ENCODE data around the gene MYO9A.

The MYO9A gene

GRCh38 chr15:72096796-72097195, 21.2 kb downstream of the MYO9A start:
- TF ChIP-seq, protein P1, sequence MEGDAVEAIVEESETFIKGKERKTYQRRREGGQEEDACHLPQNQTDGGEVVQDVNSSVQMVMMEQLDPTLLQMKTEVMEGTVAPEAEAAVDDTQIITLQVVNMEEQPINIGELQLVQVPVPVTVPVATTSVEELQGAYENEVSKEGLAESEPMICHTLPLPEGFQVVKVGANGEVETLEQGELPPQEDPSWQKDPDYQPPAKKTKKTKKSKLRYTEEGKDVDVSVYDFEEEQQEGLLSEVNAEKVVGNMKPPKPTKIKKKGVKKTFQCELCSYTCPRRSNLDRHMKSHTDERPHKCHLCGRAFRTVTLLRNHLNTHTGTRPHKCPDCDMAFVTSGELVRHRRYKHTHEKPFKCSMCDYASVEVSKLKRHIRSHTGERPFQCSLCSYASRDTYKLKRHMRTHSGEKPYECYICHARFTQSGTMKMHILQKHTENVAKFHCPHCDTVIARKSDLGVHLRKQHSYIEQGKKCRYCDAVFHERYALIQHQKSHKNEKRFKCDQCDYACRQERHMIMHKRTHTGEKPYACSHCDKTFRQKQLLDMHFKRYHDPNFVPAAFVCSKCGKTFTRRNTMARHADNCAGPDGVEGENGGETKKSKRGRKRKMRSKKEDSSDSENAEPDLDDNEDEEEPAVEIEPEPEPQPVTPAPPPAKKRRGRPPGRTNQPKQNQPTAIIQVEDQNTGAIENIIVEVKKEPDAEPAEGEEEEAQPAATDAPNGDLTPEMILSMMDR (IDR thresholded peaks at IDR 0.05; ENCODE audit: unreplicated experiment in 3 of 3): no peak
- peaks cover 9% of the 10 kb centered on the region for H3K9me3 Mint-ChIP-seq
- peaks cover 36% of the 10 kb centered on the region for H3K36me3 Mint-ChIP-seq (ENCODE audit: low read depth)
- H3K27me3 Mint-ChIP-seq (ENCODE audit: low read depth): no peaks in the 10 kb centered on the region
- H3K4me3 Mint-ChIP-seq: no peak overlapping the region
- no peak overlapping the region for H3K27ac Mint-ChIP-seq
- H3K4me1 Mint-ChIP-seq: peaks cover 8% of the 10 kb centered on the region

GRCh38 chr15:72092691-72093090, 25.3 kb downstream of the MYO9A start:
- peaks cover 5% of the 10 kb centered on the region for H3K4me1 Mint-ChIP-seq
- no peak overlapping the region for H3K27ac Mint-ChIP-seq
- no peak overlapping the region for H3K4me3 Mint-ChIP-seq

DNA sequence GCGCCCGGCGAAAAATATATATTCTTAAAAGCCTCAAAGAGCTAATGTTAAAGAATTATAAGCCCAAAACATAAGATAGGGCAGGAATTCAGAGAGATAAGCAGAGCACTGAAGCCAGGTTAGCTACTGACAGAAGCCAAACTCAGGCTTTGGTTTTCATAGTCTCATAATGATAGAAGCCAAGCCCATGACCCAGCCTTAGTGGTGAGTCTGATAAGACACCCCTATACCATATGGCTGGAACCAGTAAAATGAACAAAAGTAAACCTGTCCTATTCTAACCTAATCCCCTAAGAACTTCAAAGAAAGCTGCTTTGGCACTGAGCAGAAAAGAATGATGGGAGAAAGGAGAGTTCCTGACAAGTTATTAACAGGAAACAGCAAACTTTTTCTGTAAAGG, 25.9 kb downstream of the MYO9A start:
- Mint-ChIP-seq H3K4me3 (no peak overlapping the region), H3K36me3 (ENCODE audit: low read depth) (peaks cover 33% of the 10 kb centered on the region), H3K27me3 (ENCODE audit: low read depth) (no peaks in the 10 kb centered on the region), H3K27ac (no peak overlapping the region), H3K4me1 (peaks cover 5% of the 10 kb centered on the region), H3K9me3 (peaks cover 11% of the 10 kb centered on the region)
- TF ChIP-seq, protein P1 (IDR thresholded peaks at IDR 0.05; ENCODE audit: unreplicated experiment in 3 of 3): no peak

More at GRCh38 chr15:72092691-72093090, 25.3 kb downstream of the MYO9A start:
- Mint-ChIP-seq H3K9me3 (peaks cover 8% of the 10 kb centered on the region), H3K27me3 (ENCODE audit: low read depth) (no peaks in the 10 kb centered on the region), H3K36me3 (ENCODE audit: low read depth) (peaks cover 34% of the 10 kb centered on the region)
- TF ChIP-seq, protein P1 (IDR thresholded peaks at IDR 0.05; ENCODE audit: unreplicated experiment in 3 of 3): no peak

DNA sequence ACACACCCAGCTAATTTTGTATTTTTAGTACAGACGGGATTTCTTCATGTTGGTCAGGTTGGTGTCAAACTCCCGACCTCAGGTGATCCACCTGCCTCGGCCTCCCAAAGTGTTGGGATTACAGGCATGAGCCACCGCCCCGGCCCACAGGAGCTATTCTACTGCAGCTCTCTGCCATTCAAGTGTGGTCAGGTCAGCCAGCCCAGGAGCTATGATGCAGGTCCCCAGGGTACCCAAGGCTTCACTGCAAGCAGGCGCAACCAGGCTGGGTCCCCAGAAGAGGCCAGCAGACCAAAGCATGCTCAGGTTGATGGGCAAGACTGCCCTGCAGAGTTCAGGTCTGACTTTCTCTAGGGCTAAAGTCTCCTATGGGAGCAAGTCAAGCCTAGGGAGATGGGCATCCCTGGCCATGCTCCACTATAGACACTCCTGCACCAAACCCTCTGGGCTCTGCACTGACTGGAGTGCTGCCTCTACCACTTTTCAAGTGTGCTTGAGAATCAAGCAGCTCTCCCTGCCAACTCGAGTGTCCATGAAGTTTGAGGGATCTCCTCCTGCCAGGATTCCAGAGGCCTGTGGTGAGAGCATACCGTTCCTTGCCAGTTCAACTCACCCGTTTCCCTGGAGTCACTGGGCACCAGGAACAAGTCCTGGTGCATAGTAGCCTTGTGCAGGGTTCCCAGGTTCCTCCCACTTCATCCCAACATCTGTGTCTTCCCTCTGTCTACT, 30.9 kb downstream of the MYO9A start:
- Mint-ChIP-seq H3K36me3 (ENCODE audit: low read depth) (peaks cover 42% of the 10 kb centered on the region), H3K4me3 (no peak overlapping the region), H3K27me3 (ENCODE audit: low read depth) (no peaks in the 10 kb centered on the region), H3K27ac (no peak overlapping the region), H3K4me1 (peaks cover 2% of the 10 kb centered on the region), H3K9me3 (peaks cover 22% of the 10 kb centered on the region)
- TF ChIP-seq, protein P1 (IDR thresholded peaks at IDR 0.05; ENCODE audit: unreplicated experiment in 3 of 3): no peak

DNA sequence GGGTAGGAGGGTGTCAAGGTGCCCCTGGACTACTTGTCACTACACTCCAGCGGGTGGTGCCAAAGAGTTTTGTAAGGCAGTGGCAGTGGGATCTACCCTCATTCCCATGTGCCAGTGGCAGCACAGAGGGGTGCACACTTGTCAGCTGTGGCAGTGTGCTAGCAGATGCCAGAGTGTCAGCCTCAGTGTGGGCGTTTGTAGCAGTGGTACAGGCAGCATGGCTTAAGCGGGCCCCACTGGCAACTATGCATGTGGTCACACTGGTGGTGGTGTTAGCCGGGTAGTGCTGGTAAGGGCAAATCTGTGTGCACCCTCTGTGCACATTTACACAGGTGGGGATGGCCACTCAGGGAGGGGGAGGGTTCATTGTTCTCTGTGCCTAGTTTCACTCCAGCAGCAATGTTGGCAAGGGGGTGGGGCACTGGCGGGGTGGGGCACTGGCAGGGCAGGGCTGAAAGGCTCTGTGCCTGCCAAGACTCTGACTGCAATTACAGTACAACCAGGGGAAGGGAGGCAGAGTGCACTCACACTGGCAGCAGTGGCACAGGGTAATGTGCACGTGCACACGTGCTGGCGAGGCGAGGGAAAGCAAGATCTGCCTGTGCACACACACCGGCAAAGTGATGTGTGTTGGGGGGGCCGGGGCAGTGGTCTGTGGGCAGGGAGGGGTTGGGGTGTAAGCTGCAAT, 31.8 kb downstream of the MYO9A start:
- TF ChIP-seq, protein P1 (IDR thresholded peaks at IDR 0.05; ENCODE audit: unreplicated experiment in 3 of 3): no peak
- Mint-ChIP-seq H3K27ac (no peak overlapping the region), H3K36me3 (ENCODE audit: low read depth) (peaks cover 40% of the 10 kb centered on the region), H3K27me3 (ENCODE audit: low read depth) (no peaks in the 10 kb centered on the region), H3K4me1 (no peaks in the 10 kb centered on the region), H3K4me3 (no peak overlapping the region), H3K9me3 (peaks cover 22% of the 10 kb centered on the region)

All from nephron (organoid).